Dedifferentiated amniotic fluid mesenchymal stem cell (primary cell): ENCODE measurements around the gene CNOT11.
"Not testable (repeated sequence)": the region's sequence is repeated elsewhere in the genome, so short reads cannot be mapped to it uniquely, and the experiment has no call there.

Source experiments
- DNase-seq: peaks from one replicate; pipeline ENCODE4 v3.0.0-alpha.2; 2016; ENCODE audit errors: extremely low spot score

Gene CNOT11

DNA sequence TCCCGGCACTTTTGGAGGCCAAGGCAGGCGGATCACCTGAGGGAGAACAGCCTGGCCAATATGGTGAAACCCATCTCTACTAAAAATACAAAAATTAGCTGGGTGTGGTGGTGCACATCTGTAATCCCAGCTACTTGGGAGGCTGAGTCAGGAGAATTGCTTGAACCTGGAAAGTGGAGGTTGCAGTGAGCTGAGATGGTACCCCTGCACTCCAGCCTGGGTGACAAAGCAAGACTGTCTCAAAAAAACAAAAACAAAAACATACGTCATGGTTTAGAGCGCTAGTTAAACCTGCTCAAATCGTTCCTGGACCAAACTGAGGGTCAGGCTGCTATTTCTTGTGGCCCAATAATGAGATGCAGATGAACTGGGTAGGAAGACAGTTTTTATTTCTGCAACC lies 7.2 kb upstream of the CNOT11 start:
- DNase-seq, result not testable (repeated sequence)

DNA sequence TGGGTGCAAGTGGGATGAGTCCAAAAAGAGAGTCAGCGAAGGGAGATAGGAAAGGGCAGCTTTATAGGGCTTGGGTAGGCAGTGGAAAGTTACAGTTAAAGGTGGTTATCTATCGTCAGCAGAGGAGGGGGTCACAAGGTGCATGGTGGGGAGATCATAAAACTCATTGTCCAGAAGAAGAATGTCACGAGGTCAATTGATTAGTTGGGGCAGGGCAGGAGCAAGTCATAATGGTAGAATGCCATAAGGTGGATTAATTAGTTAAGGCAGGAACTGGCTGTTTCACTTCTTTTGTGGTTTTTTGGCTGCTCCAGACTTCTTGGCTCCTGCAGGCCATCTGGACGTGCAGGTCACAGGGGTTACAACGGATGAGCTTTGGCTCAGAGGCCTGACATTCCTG lies 3.9 kb upstream of the CNOT11 start:
- DNase-seq, result not testable (repeated sequence)

DNA sequence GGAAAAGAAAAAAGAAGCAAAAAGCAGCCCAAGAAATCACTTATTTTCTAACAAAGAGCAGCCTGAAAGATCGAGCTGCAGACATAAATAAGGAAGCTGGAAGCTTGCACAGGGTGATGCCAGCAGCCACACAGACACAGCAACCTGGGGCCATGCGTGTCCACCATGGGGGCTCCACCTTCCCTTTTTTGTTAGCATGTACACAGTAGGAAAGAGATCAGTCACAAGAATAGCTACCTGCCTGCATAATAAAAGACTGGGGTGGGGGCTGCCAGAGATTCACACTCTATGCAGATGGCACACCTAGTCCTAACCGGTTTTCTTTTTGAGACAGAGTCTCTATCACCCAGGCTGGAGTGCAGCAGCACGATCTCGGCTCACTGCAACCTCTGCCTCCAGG lies 2.9 kb upstream of the CNOT11 start:
- no peak for DNase-seq

DNA sequence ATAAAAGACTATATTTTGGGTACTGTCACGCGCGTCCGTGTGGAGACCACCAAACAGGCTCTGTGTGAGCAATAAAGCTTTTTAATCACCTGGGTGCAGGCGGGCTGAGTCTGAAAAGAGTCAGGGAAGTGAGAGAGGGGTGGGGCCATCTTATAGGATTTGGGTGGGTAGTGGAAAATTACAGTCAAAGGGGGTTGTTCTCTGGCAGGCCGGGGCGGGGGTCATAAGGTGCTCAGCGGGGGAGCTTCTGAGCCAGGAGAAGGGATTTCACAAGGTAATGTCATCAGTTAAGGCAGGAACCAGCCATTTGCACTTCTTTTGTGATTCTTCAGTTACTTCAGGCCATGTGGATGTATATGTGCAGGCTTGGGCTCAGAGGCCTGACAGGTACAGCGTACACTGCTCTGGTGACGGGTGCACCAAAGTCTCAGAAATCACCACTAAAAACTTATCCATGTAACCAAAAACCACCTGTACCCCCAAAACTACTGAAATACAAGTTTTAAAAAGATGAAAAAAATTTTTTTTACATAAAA lies 1.4 kb upstream of the CNOT11 start:
- not testable (repeated sequence) for DNase-seq

DNA sequence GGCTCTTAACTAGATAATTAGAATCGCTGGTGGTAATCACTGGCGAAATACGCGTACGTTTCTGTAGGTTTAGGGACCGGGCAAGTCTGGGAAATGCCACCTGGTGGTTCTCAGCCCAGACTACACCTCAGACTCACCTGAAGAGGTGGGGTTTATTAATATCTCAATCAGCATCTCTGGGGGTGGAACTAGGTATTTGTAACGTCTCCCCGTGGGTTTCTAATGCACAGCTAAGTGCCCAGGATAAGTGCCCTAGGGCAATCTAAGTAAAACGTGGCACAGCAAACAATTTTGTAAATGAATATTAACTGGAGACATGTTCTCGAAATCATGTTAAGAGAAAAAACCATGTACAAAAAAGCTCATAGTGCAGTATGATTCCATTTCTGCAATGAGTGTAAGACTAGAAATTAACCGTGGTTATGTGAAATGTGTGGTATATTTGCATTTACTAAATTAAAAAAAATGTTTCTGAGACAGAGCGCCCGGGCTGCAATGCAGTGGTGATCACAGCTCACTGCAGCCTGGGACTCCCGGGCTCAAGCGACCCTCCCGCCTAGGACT lies 760 bp upstream of the CNOT11 start:
- DNase-seq, result no peak

DNA sequence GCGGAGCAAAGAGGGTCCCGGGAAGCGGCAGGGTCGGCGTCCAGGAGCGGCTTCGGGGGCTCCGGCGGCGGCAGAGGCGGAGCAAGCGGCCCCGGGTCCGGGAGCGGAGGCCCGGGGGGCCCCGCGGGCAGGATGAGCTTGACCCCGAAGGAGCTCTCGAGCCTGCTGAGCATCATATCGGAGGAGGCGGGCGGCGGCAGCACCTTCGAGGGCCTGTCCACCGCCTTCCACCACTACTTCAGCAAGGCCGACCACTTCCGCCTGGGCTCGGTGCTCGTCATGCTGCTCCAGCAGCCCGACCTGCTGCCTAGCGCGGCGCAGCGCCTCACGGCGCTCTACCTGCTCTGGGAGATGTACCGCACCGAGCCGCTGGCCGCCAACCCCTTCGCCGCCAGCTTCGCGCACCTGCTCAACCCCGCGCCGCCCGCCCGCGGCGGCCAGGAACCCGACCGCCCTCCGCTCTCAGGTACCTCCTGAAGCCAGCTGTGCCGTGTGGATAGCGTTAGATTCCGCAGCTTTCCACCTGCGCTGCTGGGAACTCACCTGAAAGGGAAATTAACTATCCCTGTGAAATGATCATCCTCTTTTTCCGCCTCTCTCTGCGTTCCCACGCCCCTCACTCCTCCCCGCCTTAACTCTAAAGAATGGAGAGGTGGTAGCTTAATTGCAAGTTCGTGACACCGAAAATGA lies 472 bp downstream of the CNOT11 start:
- DNase-seq, result no peak

DNA sequence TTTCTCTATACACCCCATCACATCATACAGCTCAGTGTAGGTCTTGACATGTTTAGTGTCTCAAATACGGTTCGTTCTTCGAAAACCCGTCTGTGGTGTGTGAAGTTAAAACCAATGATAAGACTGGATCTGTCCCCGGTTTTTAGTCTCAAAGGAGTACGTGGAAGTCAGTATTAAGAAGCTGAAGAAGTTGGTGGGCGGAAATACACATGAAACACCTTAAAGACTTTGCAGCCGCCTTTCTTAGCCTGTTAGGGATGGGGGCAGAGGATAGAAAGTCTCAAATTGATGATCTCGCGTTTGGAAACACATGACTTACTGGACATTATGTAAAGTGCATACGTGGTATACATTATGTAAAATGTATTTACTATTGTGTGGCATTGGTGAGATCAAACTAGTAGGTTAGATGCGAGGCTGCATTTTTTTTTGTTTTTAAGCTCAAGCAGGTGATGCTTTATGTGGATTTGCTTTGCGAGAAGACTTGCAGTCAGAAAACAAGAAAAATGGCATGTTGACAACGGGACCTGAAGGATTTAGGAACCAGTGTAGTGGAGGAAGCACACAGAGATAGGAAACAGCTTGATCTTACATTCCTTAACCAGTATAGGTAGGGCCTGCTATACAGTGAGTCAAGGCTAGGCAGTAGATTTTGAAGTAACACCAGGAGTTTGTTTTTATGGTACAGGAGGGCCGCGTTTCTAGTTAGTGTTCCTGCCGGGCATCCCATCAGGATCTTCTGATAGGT lies 1.2 kb downstream of the CNOT11 start:
- peak; percentile 15 for DNase-seq

DNA sequence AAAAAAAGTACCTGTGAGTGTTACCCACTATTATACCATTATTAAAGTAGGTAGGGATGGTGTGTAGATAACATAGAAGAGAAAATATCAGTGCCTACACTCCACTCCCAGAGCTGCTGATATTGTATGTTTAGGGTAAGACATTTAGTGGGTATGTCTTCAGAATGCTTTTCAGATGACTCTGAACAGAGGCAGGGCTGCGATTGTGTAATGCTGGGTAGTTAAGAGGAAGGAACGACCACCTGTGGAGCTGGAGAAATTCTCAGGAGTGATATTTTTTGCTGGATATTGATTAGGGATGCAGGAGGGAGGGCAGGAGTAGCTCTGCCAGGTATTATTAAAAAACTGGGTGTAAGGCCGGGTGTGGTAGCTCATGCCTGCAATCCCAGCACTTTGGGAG lies 2.8 kb downstream of the CNOT11 start:
- no peak for DNase-seq

DNA sequence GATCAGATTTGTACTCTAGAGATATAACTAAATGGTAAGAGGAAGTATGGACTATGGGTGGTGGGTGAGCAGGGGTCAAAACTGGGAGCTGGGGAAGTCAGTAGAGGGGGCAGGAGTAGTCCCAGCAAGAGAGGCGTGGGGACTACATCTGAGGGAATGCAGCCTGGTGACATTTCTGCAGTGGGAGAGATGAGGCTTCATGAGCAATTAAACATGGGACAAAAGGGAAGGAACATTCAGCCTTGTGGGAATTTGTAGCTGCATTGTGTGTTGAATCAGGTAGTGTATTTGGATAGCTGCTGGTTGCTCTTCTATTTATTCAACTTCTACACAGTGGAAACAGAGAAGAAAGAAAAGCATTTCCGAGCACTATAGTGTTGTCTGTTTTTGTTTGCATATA lies 3.6 kb downstream of the CNOT11 start:
- DNase-seq, result no peak

DNA sequence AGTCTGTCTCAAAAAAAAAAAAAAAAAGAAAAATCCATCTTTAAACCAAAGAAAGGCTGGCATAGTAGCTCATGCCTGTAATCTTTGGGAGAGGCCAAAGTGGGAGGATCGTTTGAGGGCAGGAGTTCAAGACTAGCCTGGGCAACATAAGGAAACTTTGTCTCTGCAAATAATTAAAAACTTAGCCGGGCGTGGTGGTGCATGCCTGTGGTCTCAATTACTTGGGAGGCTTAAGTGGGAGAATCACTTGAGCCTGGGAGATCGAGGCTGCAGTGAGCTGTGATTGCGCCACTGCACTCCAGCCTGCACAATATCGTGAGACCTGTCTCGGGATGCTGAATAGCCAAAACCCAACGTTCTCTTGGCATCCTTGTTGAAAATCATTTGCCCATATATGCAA lies 6.1 kb downstream of the CNOT11 start:
- no peak for DNase-seq

DNA sequence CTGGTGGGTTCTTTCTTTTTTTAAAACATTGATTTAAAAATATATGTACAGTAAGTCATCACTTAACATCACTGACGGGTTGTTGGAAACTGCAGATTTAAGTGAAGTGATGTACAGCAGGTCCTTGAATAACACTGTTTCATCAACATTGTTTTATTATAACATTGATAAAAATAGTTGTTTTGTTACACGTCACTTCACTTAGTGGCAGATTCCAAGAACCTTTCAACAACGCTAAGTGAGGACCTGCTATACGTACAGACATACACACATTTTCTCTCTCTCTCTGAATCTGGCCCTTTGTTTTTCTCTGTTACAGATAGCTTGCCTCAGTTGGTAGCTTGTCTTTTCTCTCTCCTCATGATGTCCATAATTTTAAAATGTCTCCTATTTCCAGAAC lies 9.5 kb downstream of the CNOT11 start:
- no peak for DNase-seq

DNA sequence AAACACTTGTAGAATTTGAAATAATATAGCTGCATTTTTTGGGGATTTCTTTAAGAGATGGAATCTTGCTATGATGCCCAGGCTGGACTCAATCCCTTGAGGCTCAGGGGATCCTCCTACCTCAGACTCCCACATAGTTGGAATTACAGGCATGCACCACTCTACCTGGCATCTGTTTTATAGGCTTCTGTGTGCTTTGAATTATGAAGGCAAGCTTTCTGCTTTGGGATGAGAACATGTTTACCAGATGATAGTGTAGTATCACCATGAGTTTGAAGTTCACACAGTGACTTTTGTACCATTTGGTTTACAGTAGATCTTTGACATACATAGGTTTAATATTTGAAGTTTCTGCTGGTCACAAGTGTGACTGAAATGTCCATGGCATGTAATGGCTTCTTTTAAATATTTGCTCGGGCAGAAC lies 10.7 kb downstream of the CNOT11 start:
- DNase-seq, result no peak

DNA sequence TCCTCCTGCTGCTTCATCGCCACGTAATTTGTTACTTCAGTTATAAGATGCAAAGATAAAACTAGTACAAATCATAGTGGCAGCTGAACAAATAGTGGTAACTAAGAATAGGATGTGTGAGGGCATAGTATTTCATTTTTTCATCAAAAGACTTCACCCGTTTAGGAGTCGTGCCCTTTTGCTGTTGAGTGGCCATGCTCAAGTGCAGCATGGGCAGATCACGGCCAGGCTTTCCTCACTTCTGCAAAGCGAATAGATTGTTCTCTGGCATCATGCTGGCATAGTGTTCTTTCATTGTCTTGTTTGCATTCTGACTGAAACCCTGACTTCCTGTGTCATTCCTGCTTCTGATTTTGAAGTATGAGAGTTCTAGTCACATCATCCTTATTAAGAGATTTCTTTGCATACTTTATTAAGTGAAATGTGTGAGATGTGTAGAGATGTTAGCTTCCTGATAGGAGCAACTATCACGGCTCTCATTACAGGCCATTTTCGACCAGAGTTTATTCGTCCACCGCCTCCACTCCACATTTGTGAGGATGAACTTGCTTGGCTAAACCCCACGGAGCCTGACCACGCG lies 11.8 kb downstream of the CNOT11 start:
- DNase-seq, result no peak

DNA sequence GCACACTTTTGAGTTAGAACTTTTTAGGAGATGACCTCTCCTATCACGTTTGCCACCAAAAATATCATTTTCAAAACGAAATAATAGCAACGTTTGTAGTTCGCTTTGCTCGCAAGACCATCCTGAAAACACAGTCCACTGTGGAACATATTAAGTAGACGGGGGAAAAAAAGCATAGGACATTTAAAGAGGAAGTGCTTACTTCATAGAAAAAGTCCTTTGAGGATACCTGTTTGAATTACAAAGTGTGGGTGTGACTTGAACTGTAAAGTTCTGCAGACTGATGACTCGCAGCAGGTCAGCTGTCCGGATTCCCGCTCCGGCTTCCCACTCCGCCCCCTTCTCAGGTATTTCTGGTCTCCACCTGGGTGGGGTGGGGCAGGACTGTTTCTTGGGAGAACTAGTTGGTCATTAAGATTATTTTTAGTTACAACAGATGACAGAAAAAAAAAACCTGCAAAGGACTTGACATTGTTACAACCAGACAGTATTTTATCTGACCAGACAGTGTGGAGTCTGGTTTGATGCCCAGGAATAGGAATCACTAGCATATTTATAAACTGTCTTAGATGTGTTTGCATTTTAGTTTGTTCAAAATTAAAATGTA lies 13.3 kb downstream of the CNOT11 start:
- no peak for DNase-seq

DNA sequence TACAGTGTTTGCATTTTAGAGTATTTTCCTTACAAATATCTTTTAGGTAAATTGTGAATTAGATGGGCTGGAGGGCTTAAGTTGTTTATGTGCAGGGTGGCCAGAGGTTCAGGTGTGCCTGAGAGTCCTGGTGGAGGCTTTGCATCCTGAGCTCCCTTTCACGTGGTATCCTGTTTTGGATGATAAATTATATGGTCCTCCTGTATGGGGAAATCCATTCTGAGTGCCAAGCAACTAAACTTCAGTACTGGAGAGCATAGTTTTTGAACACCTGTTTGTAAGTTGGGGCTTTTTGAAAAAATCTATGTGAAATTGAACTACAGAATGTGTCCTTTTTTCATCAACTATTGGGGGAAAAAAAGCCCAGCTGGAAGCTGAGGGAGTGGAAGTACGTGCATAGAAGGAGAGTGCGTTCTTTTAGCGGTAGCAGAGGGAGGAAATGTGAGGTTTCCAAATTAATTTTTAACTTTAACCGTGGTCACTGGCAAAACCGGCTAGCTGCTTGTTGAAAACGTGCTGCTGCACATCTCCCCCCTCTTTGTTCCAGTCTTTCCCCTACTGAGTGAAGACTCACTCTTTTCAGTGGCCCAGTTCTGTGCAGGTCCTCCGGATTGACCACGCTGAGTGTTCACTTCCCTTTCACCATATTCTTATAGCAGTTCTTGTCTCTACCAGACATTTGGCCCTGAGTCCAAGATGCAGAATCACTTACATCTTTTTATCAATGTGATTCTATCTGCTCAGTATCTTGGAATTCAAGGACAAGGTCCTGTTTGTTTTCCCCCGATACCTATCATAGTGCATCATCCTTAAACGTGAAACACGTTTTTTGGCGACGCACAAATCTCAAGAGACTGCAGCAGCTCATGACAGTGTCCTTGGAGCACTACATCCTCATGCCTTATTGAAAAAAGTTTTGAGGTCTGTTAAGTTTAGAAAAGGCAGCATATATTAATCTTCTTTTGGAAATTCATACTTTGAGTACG lies 15.3 kb downstream of the CNOT11 start:
- no peak for DNase-seq

DNA sequence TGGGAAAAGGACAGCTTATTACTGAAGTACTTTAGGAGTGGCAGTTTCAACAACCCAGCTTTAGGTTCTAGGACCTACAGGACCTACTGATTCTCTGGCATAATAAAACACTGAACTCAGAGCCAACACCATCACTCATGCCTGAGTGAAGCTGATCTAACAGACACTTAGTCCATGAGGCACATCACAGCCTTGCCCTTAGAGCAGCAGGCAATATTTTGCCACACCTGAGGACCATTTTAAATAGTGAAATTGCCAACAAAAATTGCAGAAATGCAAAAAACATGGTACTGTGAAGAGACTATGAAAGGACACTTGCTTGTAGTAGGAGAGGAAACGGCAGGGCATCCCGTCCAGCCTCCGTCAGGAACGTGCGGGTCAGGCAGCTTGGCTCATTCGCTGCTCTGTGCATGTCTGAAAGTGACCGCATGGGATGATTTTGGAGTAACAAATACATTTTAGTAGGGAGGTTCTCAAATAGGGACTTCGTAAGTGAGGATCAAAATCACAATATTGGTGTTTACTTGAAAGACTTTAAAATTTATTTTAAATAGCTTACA lies 18.1 kb downstream of the CNOT11 start:
- DNase-seq, result no peak

DNA sequence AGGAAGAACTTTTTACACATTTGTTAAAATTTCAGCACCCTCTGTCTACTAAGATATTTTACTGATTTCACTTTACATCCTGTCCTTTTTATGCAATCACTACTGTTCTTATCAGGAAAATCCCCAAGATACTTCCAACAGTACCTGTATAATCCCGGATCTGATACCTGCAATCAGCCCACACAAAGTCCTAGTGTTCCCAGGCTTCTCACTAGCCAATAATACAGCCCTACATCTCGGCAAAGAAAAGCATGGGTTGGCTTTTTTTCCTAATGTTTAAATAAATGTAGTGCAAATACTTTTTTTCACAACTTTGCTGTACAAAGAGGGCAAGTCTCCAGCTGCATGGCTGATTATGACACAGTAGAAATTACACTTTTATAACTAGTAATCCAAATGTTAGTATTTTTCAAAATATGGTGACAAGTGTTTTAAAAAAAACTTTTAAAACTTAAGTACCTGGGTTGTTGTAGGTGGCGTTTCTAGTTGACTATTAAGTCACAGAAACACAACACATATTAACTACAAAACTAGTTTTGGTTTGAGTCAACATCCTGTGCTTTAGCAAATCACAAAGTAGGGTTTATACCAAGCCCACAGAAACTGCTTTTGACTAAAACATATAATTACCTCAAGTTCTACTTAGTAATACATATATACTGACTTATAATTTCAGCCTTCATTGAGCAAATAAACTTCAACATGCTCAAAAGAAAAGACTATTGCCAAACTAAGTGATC lies 19.5 kb downstream of the CNOT11 start:
- DNase-seq, result no peak

DNA sequence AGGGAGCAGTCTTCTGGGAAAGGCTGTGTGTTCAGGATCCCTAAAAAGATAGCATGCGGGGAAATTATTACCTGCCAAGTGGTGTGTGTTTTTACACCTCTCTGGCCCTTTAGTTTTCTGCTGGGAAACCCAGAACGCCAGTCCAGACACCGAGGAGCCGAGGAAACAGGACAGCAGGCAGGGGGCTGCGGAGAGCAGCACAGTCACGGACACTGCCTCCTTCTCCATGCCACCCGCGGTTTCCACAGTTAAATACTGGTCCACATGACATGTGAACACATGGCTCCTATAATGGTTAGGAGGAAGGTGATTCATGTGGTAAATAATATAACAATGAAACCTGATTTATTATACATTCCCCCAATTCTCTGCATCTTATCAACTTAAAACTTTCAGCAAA lies 20.4 kb downstream of the CNOT11 start:
- DNase-seq, result no peak

DNA sequence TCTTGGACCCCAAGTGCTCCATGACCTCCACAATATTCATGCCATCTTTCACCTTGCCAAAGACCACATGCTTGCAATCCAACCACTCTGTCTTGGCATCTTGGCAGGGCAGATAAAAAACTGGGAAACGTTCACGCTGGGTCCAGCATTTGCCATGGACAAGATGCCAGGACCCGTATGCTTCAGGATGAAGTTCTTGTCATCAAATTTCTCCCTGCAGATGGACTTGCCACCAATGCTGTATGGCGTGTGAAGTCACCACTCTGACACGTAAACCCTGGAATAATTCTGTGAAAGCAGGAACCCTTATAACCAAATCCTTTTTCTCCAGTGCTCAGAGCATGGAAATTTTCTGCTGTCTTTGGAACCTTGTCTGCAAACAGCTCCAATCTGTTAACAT lies 21.5 kb downstream of the CNOT11 start:
- no peak for DNase-seq

DNA sequence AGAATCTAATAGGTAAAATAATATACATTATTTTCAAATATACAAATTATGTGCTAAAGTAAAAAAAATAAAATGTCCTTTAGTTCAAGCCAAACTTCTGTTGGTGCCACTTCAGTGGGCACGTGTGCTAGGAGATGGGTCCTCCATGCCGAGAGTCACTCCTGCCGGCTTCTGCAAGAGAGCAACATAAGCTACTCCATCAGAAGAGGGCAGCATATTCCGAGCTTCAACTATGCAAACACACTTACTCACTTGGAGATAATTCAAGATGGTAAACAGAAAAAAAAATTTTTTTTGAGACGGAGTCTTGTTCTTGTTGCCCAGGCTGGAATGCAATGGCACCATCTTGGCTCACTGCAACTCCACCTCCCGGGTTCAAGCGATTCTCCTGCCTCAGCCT lies 24.4 kb downstream of the CNOT11 start:
- no peak for DNase-seq
